Measurements from ENCODE around the gene ASH1L. TPM values are rescaled to one million over a fixed set of nuclear protein-coding genes. Genes with fewer than 3 reads are reported as not detected.
A peak's percentile ranks its signal among the peaks of the same experiment; 100 is the strongest.

The ASH1L gene
- total and polyA plus RNA-seq, 2 donors from 2014 or later: 4.2 to 68.5 TPM

- Histone ChIP-seq H3K4me1 (ENCODE audit: control insufficient read depth in 2 of 3, insufficient read depth in 2 of 3, low read depth in 1 of 3, low read length in 3 of 3) (peaks cover 0 to 20% (median 8%) of the 10 kb centered on the region in 3 donors), H3K9me3 (ENCODE audit: control insufficient read depth in 2 of 3, insufficient read depth in 1 of 3, low read length in 3 of 3) (no peaks in the 10 kb centered on the region), H3K27me3 (ENCODE audit: control insufficient read depth, insufficient read depth, low read length) (no peaks in the 10 kb centered on the region), H3K36me3 (ENCODE audit: control insufficient read depth in 2 of 3, insufficient read depth in 3 of 3, low read length in 3 of 3) (no peaks in the 10 kb centered on the region), H3K9ac (ENCODE audit: low read length in 3 of 3) (no peak overlapping the region), H3K4me3 (ENCODE audit: low read length in 3 of 3) (no peak overlapping the region), H3K27ac (ENCODE audit: low read depth in 2 of 2, low read length in 2 of 2) (no peak overlapping the region)
- intact Hi-C loops (cut with DNase I): no loop called here
- TF ChIP-seq CTCF (IDR thresholded peaks at IDR 0.05; ENCODE audit: borderline replicate concordance, extremely low read depth, insufficient read depth): no peak
- no peak for DNase-seq
- FAIRE-seq: no peak
Observed at GRCh38 chr1:155529929-155530328, 32.7 kb downstream of the ASH1L start.

- H3K4me1 ChIP-seq (ENCODE audit: control insufficient read depth in 2 of 3, insufficient read depth in 2 of 3, low read depth in 1 of 3, low read length in 3 of 3): peaks cover 0 to 14% (median 6%) of the 10 kb centered on the region in 3 donors
- H3K27me3 ChIP-seq (ENCODE audit: control insufficient read depth, insufficient read depth, low read length): no peaks in the 10 kb centered on the region
- no peak overlapping the region for H3K27ac ChIP-seq (ENCODE audit: low read depth in 2 of 2, low read length in 2 of 2)
- H3K9me3 ChIP-seq (ENCODE audit: control insufficient read depth in 2 of 3, insufficient read depth in 1 of 3, low read length in 3 of 3): no peaks in the 10 kb centered on the region
- peak overlapping the region in 1 of 3 donors; percentile 32 for H3K4me3 ChIP-seq (ENCODE audit: low read length in 3 of 3)
- no peak overlapping the region for H3K9ac ChIP-seq (ENCODE audit: low read length in 3 of 3)
- H3K36me3 ChIP-seq (ENCODE audit: control insufficient read depth in 2 of 3, insufficient read depth in 3 of 3, low read length in 3 of 3): no peaks in the 10 kb centered on the region
- no peak for DNase-seq
- no peak for FAIRE-seq
- intact Hi-C loops (cut with DNase I): no loop called here
- TF ChIP-seq CTCF (IDR thresholded peaks at IDR 0.05; ENCODE audit: borderline replicate concordance, extremely low read depth, insufficient read depth): no peak
Observed at GRCh38 chr1:155529109-155529508, 33.5 kb downstream of the ASH1L start.

- H3K27me3 ChIP-seq (ENCODE audit: control insufficient read depth, insufficient read depth, low read length): no peaks in the 10 kb centered on the region
- no peak overlapping the region for H3K4me3 ChIP-seq (ENCODE audit: low read length in 3 of 3)
- intact Hi-C loops (cut with DNase I): no loop called here
- no peaks in the 10 kb centered on the region for H3K9me3 ChIP-seq (ENCODE audit: control insufficient read depth in 2 of 3, insufficient read depth in 1 of 3, low read length in 3 of 3)
- FAIRE-seq: no peak
- H3K36me3 ChIP-seq (ENCODE audit: control insufficient read depth in 2 of 3, insufficient read depth in 3 of 3, low read length in 3 of 3): no peaks in the 10 kb centered on the region
- H3K4me1 ChIP-seq (ENCODE audit: control insufficient read depth in 2 of 3, insufficient read depth in 2 of 3, low read depth in 1 of 3, low read length in 3 of 3): peaks cover 0 to 14% (median 6%) of the 10 kb centered on the region in 3 donors
- H3K27ac ChIP-seq (ENCODE audit: low read depth in 2 of 2, low read length in 2 of 2): no peak overlapping the region
- H3K9ac ChIP-seq (ENCODE audit: low read length in 3 of 3): no peak overlapping the region
- no peak for TF ChIP-seq CTCF (IDR thresholded peaks at IDR 0.05; ENCODE audit: borderline replicate concordance, extremely low read depth, insufficient read depth)
- DNase-seq: no peak
Observed at GRCh38 chr1:155527677-155528076, 34.9 kb downstream of the ASH1L start.

- no peaks in the 10 kb centered on the region for H3K9me3 ChIP-seq (ENCODE audit: control insufficient read depth in 2 of 3, insufficient read depth in 1 of 3, low read length in 3 of 3)
- H3K27me3 ChIP-seq (ENCODE audit: control insufficient read depth, insufficient read depth, low read length): no peaks in the 10 kb centered on the region
- peaks cover 0 to 14% (median 6%) of the 10 kb centered on the region in 3 donors for H3K4me1 ChIP-seq (ENCODE audit: control insufficient read depth in 2 of 3, insufficient read depth in 2 of 3, low read depth in 1 of 3, low read length in 3 of 3)
- H3K27ac ChIP-seq (ENCODE audit: low read depth in 2 of 2, low read length in 2 of 2): no peak overlapping the region
- no peak overlapping the region for H3K9ac ChIP-seq (ENCODE audit: low read length in 3 of 3)
- intact Hi-C loops (cut with DNase I): no loop called here
- TF ChIP-seq CTCF (IDR thresholded peaks at IDR 0.05; ENCODE audit: borderline replicate concordance, extremely low read depth, insufficient read depth): no peak
- H3K4me3 ChIP-seq (ENCODE audit: low read length in 3 of 3): no peak overlapping the region
- FAIRE-seq (no peak), DNase-seq (no peak)
- H3K36me3 ChIP-seq (ENCODE audit: control insufficient read depth in 2 of 3, insufficient read depth in 3 of 3, low read length in 3 of 3): no peaks in the 10 kb centered on the region
Observed at GRCh38 chr1:155526356-155526755, 36.2 kb downstream of the ASH1L start.
